Stimulated activated CD4-positive, alpha-beta T cell treated with anti-CD3 and anti-CD28 coated beads, Interleukin-4, amount 100 ng/mL, for 1 hour (primary cell): Measurements from ENCODE around the gene C1orf105.

ENCODE experiments used
- DNase-seq: peaks from one replicate; pipeline ENCODE4 v3.0.0-alpha.2; 2020

C1orf105 gene

DNA sequence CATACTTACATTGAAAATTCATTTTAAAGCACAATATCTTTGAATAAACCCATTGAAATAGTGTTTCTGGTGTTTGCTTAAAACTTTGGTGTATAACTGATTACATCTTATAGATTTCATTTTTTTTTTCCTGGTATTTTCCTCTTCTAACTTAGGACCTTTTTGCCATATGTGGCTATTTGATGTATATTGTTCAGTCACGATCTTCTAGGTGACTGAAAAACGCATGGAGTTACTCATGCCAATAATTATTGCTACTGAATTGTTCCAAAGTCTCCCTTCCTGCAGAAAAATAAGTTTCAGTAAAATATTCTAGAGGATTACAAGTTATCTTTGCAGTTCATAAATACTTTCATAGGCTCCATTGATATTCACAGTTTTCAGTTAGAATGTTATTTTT, 22.9 kb upstream of the C1orf105 start:
- DNase-seq: no peak

DNA sequence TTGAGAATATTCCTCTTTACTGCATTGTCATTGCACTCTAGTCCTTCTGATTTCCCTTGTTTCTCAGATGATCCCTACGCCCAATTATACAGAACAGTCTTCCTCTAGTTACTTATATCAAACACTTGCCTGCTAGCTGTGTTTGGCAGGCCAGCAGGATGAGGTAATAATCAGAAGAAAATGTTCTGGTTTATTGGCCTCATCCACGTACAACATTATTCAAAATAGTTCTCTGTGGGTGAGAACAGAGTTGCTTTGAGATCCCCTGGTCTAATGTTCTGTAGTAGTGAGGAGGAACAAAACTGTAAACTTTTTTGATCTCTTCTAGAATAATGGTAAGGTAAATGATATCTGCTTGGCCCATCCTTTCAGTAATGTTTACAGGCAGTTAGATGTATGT, 22.3 kb upstream of the C1orf105 start:
- DNase-seq: no peak

- DNase-seq: peak; percentile 5
These were observed 21.3 kb upstream of the C1orf105 start for GRCh38 chr1:172398970-172399755.

DNA sequence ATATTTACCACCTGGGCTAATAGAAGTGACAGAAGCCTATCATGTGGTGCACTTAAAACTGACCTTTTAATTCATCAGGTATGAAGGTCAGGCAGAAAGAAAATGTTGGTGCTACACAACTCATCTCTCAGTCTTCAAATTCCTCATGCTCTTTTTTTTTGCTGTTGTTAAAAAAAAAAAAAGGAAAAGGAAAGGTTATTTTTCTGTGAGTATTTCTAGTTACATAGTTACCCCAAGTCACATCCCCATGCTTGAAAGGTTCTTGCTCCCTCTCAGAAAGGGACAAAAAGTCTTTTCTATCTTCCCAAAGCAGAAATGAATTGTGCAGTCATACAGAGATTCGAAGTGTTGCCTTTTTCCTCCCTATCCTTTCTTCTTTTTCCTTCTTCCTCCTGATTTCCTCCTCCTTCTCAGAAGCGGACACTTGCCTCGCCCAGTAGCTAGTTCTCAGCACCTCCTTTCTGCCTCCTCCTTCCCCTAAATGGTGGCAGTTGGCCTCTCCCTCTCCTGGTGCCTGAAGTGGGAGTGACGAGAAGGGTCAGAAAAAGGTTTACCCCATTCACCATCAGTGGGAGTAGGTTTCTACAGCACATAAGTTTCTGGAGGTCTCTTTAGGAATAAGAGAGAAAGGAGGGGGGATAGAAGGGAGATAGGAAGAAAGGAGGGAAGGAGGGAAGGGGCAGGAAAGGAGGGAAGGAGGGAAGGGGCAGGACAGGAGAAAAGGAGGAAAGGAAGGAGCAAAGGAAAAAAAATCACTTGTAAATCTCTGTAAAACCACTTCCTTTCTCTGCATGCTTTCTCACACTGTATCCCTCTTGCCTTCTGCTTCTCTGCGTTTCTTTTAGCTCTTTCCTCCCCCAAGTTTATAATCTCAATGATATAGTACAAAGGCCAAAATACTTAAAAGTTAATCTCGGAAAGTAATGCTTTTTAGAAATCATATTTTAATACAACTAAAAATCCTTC, 20.4 kb upstream of the C1orf105 start:
- no peak for DNase-seq

GRCh38 chr1:172400722-172401105, 19.8 kb upstream of the C1orf105 start:
- no peak for DNase-seq

DNA sequence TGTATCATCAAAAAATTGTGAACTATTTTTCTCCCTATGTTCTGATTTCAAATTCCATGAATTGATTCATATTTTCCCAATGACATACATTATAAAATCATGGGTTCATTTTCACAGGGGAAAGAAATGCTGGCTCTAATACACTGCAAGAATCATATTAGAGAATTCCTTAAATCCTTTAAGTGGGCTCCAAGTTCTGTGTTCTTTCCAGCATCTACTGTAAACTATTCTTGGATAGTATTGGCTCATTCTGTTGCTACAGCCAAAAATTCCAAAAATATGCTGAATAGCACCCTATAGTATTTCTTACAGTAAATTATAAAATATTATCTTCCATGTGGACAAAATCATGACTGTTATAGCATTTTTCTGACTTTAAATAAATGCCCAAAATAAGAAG, 19.0 kb upstream of the C1orf105 start:
- no peak for DNase-seq

- DNase-seq: no peak
These were observed 18.6 kb upstream of the C1orf105 start for GRCh38 chr1:172401892-172402291.

GRCh38 chr1:172402878-172403569, 17.5 kb upstream of the C1orf105 start:
- no peak for DNase-seq

- DNase-seq: no peak
These were observed 16.4 kb upstream of the C1orf105 start for GRCh38 chr1:172404121-172404520.

GRCh38 chr1:172405912-172406311, 14.6 kb upstream of the C1orf105 start:
- DNase-seq: no peak

DNA sequence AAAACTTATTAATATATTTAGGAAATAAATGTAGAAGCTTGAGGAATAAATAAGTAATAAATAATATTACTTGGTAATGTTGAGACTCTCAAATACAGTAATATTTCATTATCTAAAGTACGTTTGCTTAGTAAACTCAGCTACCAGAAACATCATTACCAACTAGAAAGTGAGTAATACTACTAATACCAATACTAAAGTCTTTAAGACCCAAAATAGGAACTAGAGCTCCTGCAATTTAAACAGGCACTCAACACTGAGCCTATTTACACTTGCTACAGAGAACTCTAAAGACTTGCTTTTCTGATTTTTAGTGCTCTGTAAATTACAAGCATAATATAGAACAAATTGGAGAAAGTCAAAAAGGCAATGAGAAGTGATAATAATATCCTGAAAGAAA, 13.5 kb upstream of the C1orf105 start:
- no peak for DNase-seq

- no peak for DNase-seq
These were observed 11.5 kb upstream of the C1orf105 start for GRCh38 chr1:172408958-172409357.

DNA sequence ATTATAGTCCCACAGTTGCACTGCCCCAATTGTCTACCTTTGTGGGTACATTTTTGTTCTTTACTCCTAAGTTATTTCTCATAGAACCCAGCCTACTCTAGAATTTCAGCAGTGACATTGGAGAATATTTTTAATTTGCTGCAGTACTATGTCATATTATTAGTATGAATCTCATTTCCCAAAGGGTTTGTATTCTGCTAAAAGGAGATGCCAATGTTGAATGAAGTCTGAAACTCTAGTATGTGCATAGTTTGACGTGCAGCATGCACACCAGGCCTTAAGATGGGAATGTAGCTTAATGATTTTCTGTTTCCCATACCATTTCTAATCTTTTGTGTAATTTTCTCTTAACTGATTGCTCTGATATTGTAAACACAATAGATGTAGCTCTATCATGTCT, 10.5 kb upstream of the C1orf105 start:
- no peak for DNase-seq

- no peak for DNase-seq
These were observed 8.6 kb upstream of the C1orf105 start for GRCh38 chr1:172411791-172412338.

- no peak for DNase-seq
These were observed 6.2 kb upstream of the C1orf105 start for GRCh38 chr1:172414331-172414730.

GRCh38 chr1:172416496-172417035, 3.9 kb upstream of the C1orf105 start:
- DNase-seq: no peak

- DNase-seq: no peak
These were observed 2.9 kb upstream of the C1orf105 start for GRCh38 chr1:172417557-172417956.

- no peak for DNase-seq
These were observed 1.6 kb downstream of the C1orf105 start for GRCh38 chr1:172421974-172422604.

GRCh38 chr1:172423336-172423735, 2.9 kb downstream of the C1orf105 start:
- no peak for DNase-seq

- no peak for DNase-seq
These were observed 4.9 kb downstream of the C1orf105 start for GRCh38 chr1:172425339-172425738.

- DNase-seq: no peak
These were observed 6.7 kb downstream of the C1orf105 start for GRCh38 chr1:172427191-172427590.
